CD4-positive, alpha-beta memory T cell (primary cell): ENCODE measurements around the gene CFAP107. TPM values are rescaled to one million over a fixed set of nuclear protein-coding genes. Genes with fewer than 3 reads are reported as not detected.

Source experiments
- CTCF ChIA-PET: fragments of 350-600 bp; sonication (Branson Sonifier 250); formaldehyde crosslinking; loops from one replicate; lab custom pipeline; 2021; ENCODE audit warnings: inconsistent platforms; ENCODE audit not compliant: partially characterized antibody; lab: Charles Lee
- POLR2A ChIA-PET: fragments of 350-600 bp; sonication (Branson Sonifier 250); formaldehyde crosslinking; loops from one replicate; lab custom pipeline; 2021; ENCODE audit not compliant: partially characterized antibody; lab: Charles Lee
- DNase-seq, 5 donors: peaks; one replicate each; pipeline versions ENCODE4 v3.0.0 to v3.0.0-alpha.2; 2020 to 2022; ENCODE audit warnings: mixed read lengths in 1 of 5
- H3K27ac ChIP-seq: one replicate; pipeline ENCODE4 v1.7.0; 2013; ENCODE audit warnings: low read depth, low read length
- H3K27me3 ChIP-seq: 2 replicates; pipeline ENCODE4 v1.7.0; 2013; ENCODE audit warnings: mild to moderate bottlenecking, low read length, moderate library complexity; ENCODE audit not compliant: insufficient read depth
- H3K36me3 ChIP-seq: 2 replicates; pipeline ENCODE4 v1.7.0; 2013; ENCODE audit warnings: mild to moderate bottlenecking, low read length, moderate library complexity; ENCODE audit not compliant: insufficient read depth
- H3K4me1 ChIP-seq: 2 replicates; pipeline ENCODE4 v1.7.0; 2013; ENCODE audit warnings: mild to moderate bottlenecking, low read length, moderate library complexity; ENCODE audit not compliant: insufficient read depth
- H3K4me3 ChIP-seq, 2 donors: one replicate each; pipeline ENCODE4 v1.7.0; 2013; ENCODE audit warnings: low read length in 2 of 2, mild to moderate bottlenecking in 1 of 2
- H3K9me3 ChIP-seq, 2 donors: one replicate each; pipeline ENCODE4 v1.7.0; 2013; ENCODE audit warnings: low read length in 2 of 2, control low read depth in 1 of 2; ENCODE audit not compliant: control insufficient read depth in 1 of 2
- H3K27ac Mint-ChIP-seq, 7 donors: one replicate each; pipeline ENCODE4 v1.8.0; 2020 to 2021; ENCODE audit warnings: mixed read lengths in 7 of 7, mild to moderate bottlenecking in 6 of 7, inconsistent platforms in 3 of 7, moderate library complexity in 3 of 7
- H3K27me3 Mint-ChIP-seq, 2 donors: one replicate each; pipeline ENCODE4 v1.8.0; 2020 to 2021; ENCODE audit warnings: mixed read lengths in 2 of 2
- H3K36me3 Mint-ChIP-seq, 2 donors: one replicate each; pipeline ENCODE4 v1.8.0; 2020 to 2021; ENCODE audit warnings: mixed read lengths in 2 of 2, inconsistent platforms in 1 of 2, mild to moderate bottlenecking in 1 of 2
- H3K4me1 Mint-ChIP-seq, 4 donors: one replicate each; pipeline ENCODE4 v1.8.0; 2020 to 2021; ENCODE audit warnings: mixed read lengths in 4 of 4, mild to moderate bottlenecking in 1 of 4
- H3K4me3 Mint-ChIP-seq, 8 donors: one replicate each; pipeline ENCODE4 v1.8.0; 2020 to 2021; ENCODE audit warnings: mixed read lengths in 8 of 8, mild to moderate bottlenecking in 7 of 8, moderate library complexity in 6 of 8, inconsistent platforms in 3 of 8
- H3K9me3 Mint-ChIP-seq, 8 donors: one replicate each; pipeline ENCODE4 v1.8.0; 2020 to 2021; ENCODE audit warnings: mixed read lengths in 8 of 8, mild to moderate bottlenecking in 5 of 8, inconsistent platforms in 3 of 8, moderate library complexity in 1 of 8
- intact Hi-C: fragments of 100-400 bp; cut with micrococcal nuclease; formaldehyde crosslinking; loops from one replicate; pipeline ENCODE4 v1.15.1; 2023
- polyA plus RNA-seq, 2 donors: library from polyadenylated mRNA; unstranded; fragments of 300-500 nt; fragmentation: Illumina TruSeq; gene quantifications; one replicate each; pipeline ENCODE4 v1.2.3, GENCODE V29; 2021
- total RNA-seq, 2 experiments: library from RNA; stranded (reverse); gene quantifications; one replicate each; pipeline ENCODE4 v1.2.3, GENCODE V29; 2021

The CFAP107 gene
- total and polyA plus RNA-seq, 4 experiments from 2014 or later = not detected

DNA sequence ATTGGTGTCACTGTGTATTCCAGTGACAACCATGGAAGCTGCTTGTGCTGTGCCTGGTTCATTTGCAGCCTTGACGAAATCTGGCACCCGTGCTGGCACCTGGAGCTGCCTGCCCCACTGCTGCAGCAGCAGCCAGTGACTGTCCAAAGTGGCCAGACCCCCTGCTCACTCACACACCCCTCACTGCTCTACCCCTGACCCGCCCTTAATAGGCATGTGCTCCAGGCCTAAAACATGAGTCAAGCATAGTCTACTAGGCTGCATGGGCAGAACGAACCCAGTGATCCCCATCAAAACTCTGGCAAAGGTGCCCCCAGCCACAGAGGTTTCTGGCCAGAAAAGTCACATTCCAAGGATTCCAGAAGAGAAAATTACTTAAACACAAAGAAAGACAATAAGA lies 52.9 kb downstream of the CFAP107 start:
- Histone ChIP-seq H3K27ac (no peak overlapping the region), H3K4me1 (no peaks in the 10 kb centered on the region), H3K27me3 (no peaks in the 10 kb centered on the region), H3K4me3 (no peak overlapping the region), H3K36me3 (no peaks in the 10 kb centered on the region), H3K9me3 (no peaks in the 10 kb centered on the region)
- POLR2A ChIA-PET = no interaction called here
- Mint-ChIP-seq H3K4me3 (no peak overlapping the region), H3K27ac (no peak overlapping the region), H3K36me3 (no peaks in the 10 kb centered on the region), H3K4me1 (no peaks in the 10 kb centered on the region), H3K27me3 (peaks cover 1 to 6% of the 10 kb centered on the region in 2 donors), H3K9me3 (peaks cover 0 to 6% (median 0%) of the 10 kb centered on the region in 8 donors)
- CTCF ChIA-PET = no interaction called here
- DNase-seq = no peak
- intact Hi-C loops = no loop called here

DNA sequence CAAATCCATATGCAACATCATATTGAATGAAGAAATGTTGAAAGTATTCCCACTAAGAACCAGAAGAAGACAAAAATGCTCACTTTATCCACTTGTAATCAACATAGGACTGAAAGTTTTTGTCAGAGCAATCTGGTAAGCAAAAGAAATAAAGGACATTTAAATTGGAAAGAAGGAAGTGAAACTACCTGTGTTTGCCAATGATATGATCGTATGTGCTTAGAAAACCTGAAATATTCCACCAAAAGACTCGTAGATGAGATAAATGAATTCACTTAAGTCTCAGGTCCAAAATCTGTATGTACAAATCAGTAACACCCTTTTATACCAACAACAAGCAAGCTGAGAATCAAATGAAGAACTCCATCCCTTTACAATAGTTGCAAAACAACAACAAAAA lies 53.7 kb downstream of the CFAP107 start:
- Histone ChIP-seq H3K27me3 (no peaks in the 10 kb centered on the region), H3K4me3 (no peak overlapping the region), H3K9me3 (no peaks in the 10 kb centered on the region), H3K36me3 (no peaks in the 10 kb centered on the region), H3K27ac (no peak overlapping the region), H3K4me1 (no peaks in the 10 kb centered on the region)
- H3K36me3 Mint-ChIP-seq = peaks cover 0 to 1% of the 10 kb centered on the region in 2 donors
- no peaks in the 10 kb centered on the region for H3K4me1 Mint-ChIP-seq
- intact Hi-C loops = no loop called here
- H3K9me3 Mint-ChIP-seq = peaks cover 0 to 6% (median 5%) of the 10 kb centered on the region in 8 donors
- DNase-seq = no peak
- ChIA-PET POLR2A (no interaction called here), CTCF (no interaction called here)
- peaks cover 2 to 10% of the 10 kb centered on the region in 2 donors for H3K27me3 Mint-ChIP-seq
- H3K4me3 Mint-ChIP-seq = no peak overlapping the region
- no peak overlapping the region for H3K27ac Mint-ChIP-seq

DNA sequence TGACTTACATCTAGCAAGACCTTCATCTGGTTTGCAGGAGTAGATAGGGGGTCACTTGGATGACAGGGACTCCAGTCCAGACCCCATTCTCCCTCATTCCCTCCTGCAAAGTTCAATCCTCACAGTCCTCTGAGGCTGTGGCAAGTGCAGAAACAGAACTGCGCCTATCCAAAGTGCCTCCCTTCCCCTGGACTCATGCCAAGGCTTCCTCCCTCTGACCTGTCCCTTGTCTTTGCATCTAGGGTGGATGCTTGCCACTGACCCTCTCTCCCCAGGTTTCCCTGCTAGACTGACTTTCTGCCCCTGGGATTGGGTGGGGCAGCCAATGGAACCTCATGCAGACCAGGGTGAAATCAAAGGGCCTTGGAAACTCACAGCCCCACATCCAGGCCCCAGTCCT lies 63.9 kb downstream of the CFAP107 start:
- no peak for DNase-seq
- H3K9me3 ChIP-seq = no peaks in the 10 kb centered on the region
- no peaks in the 10 kb centered on the region for H3K4me1 Mint-ChIP-seq
- CTCF ChIA-PET = no interaction called here
- H3K4me1 ChIP-seq = no peaks in the 10 kb centered on the region
- POLR2A ChIA-PET = no interaction called here
- H3K4me3 ChIP-seq = no peak overlapping the region
- H3K27me3 ChIP-seq = no peaks in the 10 kb centered on the region
- H3K27me3 Mint-ChIP-seq = peaks cover 24 to 27% of the 10 kb centered on the region in 2 donors
- H3K36me3 ChIP-seq = no peaks in the 10 kb centered on the region
- H3K27ac ChIP-seq = no peak overlapping the region
- H3K36me3 Mint-ChIP-seq = no peaks in the 10 kb centered on the region
- no peak overlapping the region for H3K27ac Mint-ChIP-seq
- H3K9me3 Mint-ChIP-seq = peaks cover 2 to 18% (median 14%) of the 10 kb centered on the region in 8 donors
- H3K4me3 Mint-ChIP-seq = no peak overlapping the region
- intact Hi-C loops = no loop called here

DNA sequence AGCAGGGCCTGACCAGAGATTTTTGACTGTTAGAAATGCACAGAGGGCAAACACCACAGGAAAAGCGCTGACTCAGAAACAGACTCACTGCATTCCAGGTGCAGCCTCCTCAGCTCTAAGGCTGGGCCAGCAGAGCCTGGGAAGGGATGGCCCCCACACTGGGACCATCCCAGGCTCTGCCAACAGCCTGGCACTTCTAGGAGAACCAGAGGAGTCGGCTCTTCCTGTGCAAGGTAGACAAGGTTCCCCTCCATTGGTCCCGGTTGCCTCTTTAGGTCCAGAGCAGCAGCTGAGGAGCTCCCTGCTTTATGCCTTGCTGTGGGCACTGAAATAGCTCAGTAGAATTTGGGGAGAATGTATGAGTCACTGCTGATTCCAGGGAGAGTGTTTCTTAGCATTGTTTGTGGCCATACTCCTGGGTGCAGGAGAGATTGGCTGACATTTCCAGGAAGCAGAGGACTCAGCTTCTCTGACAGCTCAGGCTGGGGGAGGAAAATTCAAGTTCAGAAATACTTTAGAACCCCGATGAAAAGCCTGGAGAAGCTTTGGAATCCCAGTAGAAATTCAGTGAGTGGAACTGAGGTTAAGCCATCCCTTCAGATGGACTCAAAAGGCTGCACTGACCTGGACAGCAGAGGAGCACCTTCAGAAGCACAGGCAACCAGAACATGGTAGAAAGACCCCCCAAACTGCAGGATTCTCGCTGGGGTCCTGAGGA lies 64.8 kb downstream of the CFAP107 start:
- Mint-ChIP-seq H3K27me3 (peaks cover 19 to 25% of the 10 kb centered on the region in 2 donors), H3K4me3 (no peak overlapping the region), H3K27ac (no peak overlapping the region), H3K4me1 (no peaks in the 10 kb centered on the region), H3K9me3 (peaks cover 0 to 15% (median 9%) of the 10 kb centered on the region in 8 donors), H3K36me3 (no peaks in the 10 kb centered on the region)
- intact Hi-C loops = no loop called here
- H3K4me3 ChIP-seq = no peak overlapping the region
- H3K27me3 ChIP-seq = no peaks in the 10 kb centered on the region
- no peaks in the 10 kb centered on the region for H3K4me1 ChIP-seq
- POLR2A ChIA-PET = no interaction called here
- DNase-seq = no peak
- CTCF ChIA-PET = no interaction called here
- no peak overlapping the region for H3K27ac ChIP-seq
- H3K9me3 ChIP-seq = no peaks in the 10 kb centered on the region
- H3K36me3 ChIP-seq = no peaks in the 10 kb centered on the region

DNA sequence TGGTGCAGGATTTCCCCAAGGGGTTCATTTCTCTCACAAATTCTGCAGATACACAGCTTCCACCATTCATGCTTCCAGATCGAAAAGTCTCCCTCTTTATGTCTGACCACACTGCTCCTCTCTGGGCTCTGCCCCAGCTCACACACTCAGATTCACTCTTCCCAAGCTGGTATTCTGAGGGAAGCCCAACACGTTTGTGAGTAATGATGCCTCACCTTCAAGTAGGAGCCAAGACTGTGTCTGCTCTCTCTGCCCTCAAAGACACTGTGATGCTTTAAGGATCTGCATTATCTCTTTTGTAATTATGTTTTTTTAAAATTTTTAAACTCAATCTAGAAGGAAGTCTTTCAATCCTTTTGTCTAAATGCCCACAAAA lies 65.4 kb downstream of the CFAP107 start:
- H3K36me3 Mint-ChIP-seq = no peaks in the 10 kb centered on the region
- H3K4me3 ChIP-seq = no peak overlapping the region
- no peak overlapping the region for H3K27ac Mint-ChIP-seq
- H3K9me3 ChIP-seq = no peaks in the 10 kb centered on the region
- peaks cover 0 to 13% (median 5%) of the 10 kb centered on the region in 8 donors for H3K9me3 Mint-ChIP-seq
- ChIA-PET POLR2A (no interaction called here), CTCF (no interaction called here)
- no peaks in the 10 kb centered on the region for H3K27me3 ChIP-seq
- peaks cover 14 to 24% of the 10 kb centered on the region in 2 donors for H3K27me3 Mint-ChIP-seq
- no peak overlapping the region for H3K27ac ChIP-seq
- intact Hi-C loops = no loop called here
- H3K4me1 ChIP-seq = no peaks in the 10 kb centered on the region
- DNase-seq = no peak
- H3K36me3 ChIP-seq = no peaks in the 10 kb centered on the region
- H3K4me1 Mint-ChIP-seq = no peaks in the 10 kb centered on the region
- H3K4me3 Mint-ChIP-seq = no peak overlapping the region

Other genes with a start within 250 kb of the CFAP107 start
- 10 to 100 TPM; 87.4 to 91.8 TPM for gene DHRS3, start 128.0 kb upstream of the CFAP107 start, total RNA-seq
- gene DHRS3, start 128.0 kb upstream of the CFAP107 start, polyA plus RNA-seq = 10 to 100 TPM; 30.1 to 40.5 TPM
- gene AADACL4, start 102.1 kb upstream of the CFAP107 start, total RNA-seq = not detected
- gene AADACL4, start 102.1 kb upstream of the CFAP107 start, polyA plus RNA-seq = not detected
- gene AADACL3, start 30.1 kb upstream of the CFAP107 start, total RNA-seq = not detected
- gene AADACL3, start 30.1 kb upstream of the CFAP107 start, polyA plus RNA-seq = not detected
- gene PRAMEF12, start 27.5 kb downstream of the CFAP107 start, total RNA-seq = not detected
- not detected for gene PRAMEF12, start 27.5 kb downstream of the CFAP107 start, polyA plus RNA-seq
- not detected for gene PRAMEF1, start 45.2 kb downstream of the CFAP107 start, total RNA-seq
- gene PRAMEF1, start 45.2 kb downstream of the CFAP107 start, polyA plus RNA-seq = not detected
- not detected for gene PRAMEF11, start 85.2 kb downstream of the CFAP107 start, total RNA-seq
- not detected for gene PRAMEF11, start 85.2 kb downstream of the CFAP107 start, polyA plus RNA-seq
- not detected for gene HNRNPCL1, start 102.5 kb downstream of the CFAP107 start, total RNA-seq
- gene HNRNPCL1, start 102.5 kb downstream of the CFAP107 start, polyA plus RNA-seq = not detected
- gene PRAMEF2, start 110.9 kb downstream of the CFAP107 start, total RNA-seq = not detected
- not detected for gene PRAMEF2, start 110.9 kb downstream of the CFAP107 start, polyA plus RNA-seq
- not detected for gene PRAMEF4, start 140.0 kb downstream of the CFAP107 start, total RNA-seq
- gene PRAMEF4, start 140.0 kb downstream of the CFAP107 start, polyA plus RNA-seq = not detected
- gene PRAMEF10, start 152.1 kb downstream of the CFAP107 start, total RNA-seq = not detected
- not detected for gene PRAMEF10, start 152.1 kb downstream of the CFAP107 start, polyA plus RNA-seq
- gene PRAMEF7, start 170.4 kb downstream of the CFAP107 start, total RNA-seq = not detected
- not detected for gene PRAMEF7, start 170.4 kb downstream of the CFAP107 start, polyA plus RNA-seq
- not detected for gene PRAMEF6, start 201.4 kb downstream of the CFAP107 start, total RNA-seq
- not detected for gene PRAMEF6, start 201.4 kb downstream of the CFAP107 start, polyA plus RNA-seq